Measurements from ENCODE around the gene PMAIP1.
"Not testable (repeated sequence)": the region's sequence is repeated elsewhere in the genome, so short reads cannot be mapped to it uniquely, and the experiment has no call there.

Gene PMAIP1

GRCh38 chr18:59899298-59900221 lies at the start of gene PMAIP1:
Gene PMAIP1, plus strand, starts transcription at chr18:59899996. Its CDS starts 182 bp downstream, at chr18:59900178.
- Histone ChIP-seq H3K9me3 (ENCODE audit: control insufficient read depth, insufficient read depth, low read length) (no peaks in the 10 kb centered on the region), H3K4me3 (ENCODE audit: low read depth, low read length) (peak within 1 kb of the TSS; percentile 73), H3K4me1 (ENCODE audit: control insufficient read depth, insufficient read depth, low read length) (peaks cover 40% of the 10 kb centered on the region), H3K36me3 (ENCODE audit: control insufficient read depth, insufficient read depth, low read length) (peaks cover 29% of the 10 kb centered on the region), H3K9ac (ENCODE audit: low read depth, low read length) (peak within 1 kb of the TSS; percentile 93), H3K27me3 (ENCODE audit: control insufficient read depth, insufficient read depth, low read length) (peaks cover 5% of the 10 kb centered on the region; the same call in 1 of the 2 replicates), H3K27ac (ENCODE audit: low read depth, low read length) (peak within 1 kb of the TSS; percentile 95)

- Histone ChIP-seq H3K36me3 (ENCODE audit: control insufficient read depth, insufficient read depth, low read length) (no peaks in the 10 kb centered on the region), H3K27ac (ENCODE audit: low read depth, low read length) (no peak overlapping the region), H3K9ac (ENCODE audit: low read depth, low read length) (no peak overlapping the region), H3K4me1 (ENCODE audit: control insufficient read depth, insufficient read depth, low read length) (no peaks in the 10 kb centered on the region; the same call in 1 of the 2 replicates), H3K27me3 (ENCODE audit: control insufficient read depth, insufficient read depth, low read length) (no peaks in the 10 kb centered on the region; the same call in 1 of the 2 replicates), H3K4me3 (ENCODE audit: low read depth, low read length) (no peak overlapping the region), H3K9me3 (ENCODE audit: control insufficient read depth, insufficient read depth, low read length) (no peaks in the 10 kb centered on the region)
These were observed 47.9 kb upstream of the PMAIP1 start for GRCh38 chr18:59851784-59852399.

- H3K4me1 ChIP-seq (ENCODE audit: control insufficient read depth, insufficient read depth, low read length), result peaks cover 2% of the 10 kb centered on the region; the same call in 1 of the 2 replicates
- H3K36me3 ChIP-seq (ENCODE audit: control insufficient read depth, insufficient read depth, low read length), result no peaks in the 10 kb centered on the region
- H3K27ac ChIP-seq (ENCODE audit: low read depth, low read length), result no peak overlapping the region
- no peak overlapping the region for H3K9ac ChIP-seq (ENCODE audit: low read depth, low read length)
- H3K9me3 ChIP-seq (ENCODE audit: control insufficient read depth, insufficient read depth, low read length), result no peaks in the 10 kb centered on the region
- no peaks in the 10 kb centered on the region; the same call in 1 of the 2 replicates for H3K27me3 ChIP-seq (ENCODE audit: control insufficient read depth, insufficient read depth, low read length)
- no peak overlapping the region for H3K4me3 ChIP-seq (ENCODE audit: low read depth, low read length)
These were observed 47.2 kb upstream of the PMAIP1 start for GRCh38 chr18:59852548-59852947.

- Histone ChIP-seq H3K27ac (ENCODE audit: low read depth, low read length) (no peak overlapping the region), H3K9me3 (ENCODE audit: control insufficient read depth, insufficient read depth, low read length) (no peaks in the 10 kb centered on the region), H3K4me1 (ENCODE audit: control insufficient read depth, insufficient read depth, low read length) (peaks cover 3% of the 10 kb centered on the region; the same call in 1 of the 2 replicates), H3K9ac (ENCODE audit: low read depth, low read length) (no peak overlapping the region), H3K4me3 (ENCODE audit: low read depth, low read length) (no peak overlapping the region), H3K27me3 (ENCODE audit: control insufficient read depth, insufficient read depth, low read length) (no peaks in the 10 kb centered on the region), H3K36me3 (ENCODE audit: control insufficient read depth, insufficient read depth, low read length) (no peaks in the 10 kb centered on the region)
These were observed 46.4 kb upstream of the PMAIP1 start for GRCh38 chr18:59853380-59853779.

- not testable (repeated sequence) for H3K4me3 ChIP-seq (ENCODE audit: low read depth, low read length); H3K27me3 ChIP-seq (ENCODE audit: control insufficient read depth, insufficient read depth, low read length); H3K27ac ChIP-seq (ENCODE audit: low read depth, low read length); H3K36me3 ChIP-seq (ENCODE audit: control insufficient read depth, insufficient read depth, low read length); H3K4me1 ChIP-seq (ENCODE audit: control insufficient read depth, insufficient read depth, low read length); H3K9me3 ChIP-seq (ENCODE audit: control insufficient read depth, insufficient read depth, low read length); H3K9ac ChIP-seq (ENCODE audit: low read depth, low read length)
These were observed 45.8 kb upstream of the PMAIP1 start for GRCh38 chr18:59853988-59854387.

- H3K27me3 ChIP-seq (ENCODE audit: control insufficient read depth, insufficient read depth, low read length), result no peaks in the 10 kb centered on the region
- no peak overlapping the region for H3K27ac ChIP-seq (ENCODE audit: low read depth, low read length)
- no peaks in the 10 kb centered on the region for H3K9me3 ChIP-seq (ENCODE audit: control insufficient read depth, insufficient read depth, low read length)
- no peak overlapping the region for H3K4me3 ChIP-seq (ENCODE audit: low read depth, low read length)
- peaks cover 31% of the 10 kb centered on the region for H3K4me1 ChIP-seq (ENCODE audit: control insufficient read depth, insufficient read depth, low read length)
- H3K9ac ChIP-seq (ENCODE audit: low read depth, low read length), result no peak overlapping the region
- no peaks in the 10 kb centered on the region for H3K36me3 ChIP-seq (ENCODE audit: control insufficient read depth, insufficient read depth, low read length)
These were observed 38.8 kb upstream of the PMAIP1 start for GRCh38 chr18:59861009-59861408.

- Histone ChIP-seq H3K36me3 (ENCODE audit: control insufficient read depth, insufficient read depth, low read length) (no peaks in the 10 kb centered on the region), H3K9ac (ENCODE audit: low read depth, low read length) (no peak overlapping the region), H3K27me3 (ENCODE audit: control insufficient read depth, insufficient read depth, low read length) (no peaks in the 10 kb centered on the region), H3K4me3 (ENCODE audit: low read depth, low read length) (no peak overlapping the region), H3K4me1 (ENCODE audit: control insufficient read depth, insufficient read depth, low read length) (peaks cover 41% of the 10 kb centered on the region), H3K27ac (ENCODE audit: low read depth, low read length) (no peak overlapping the region), H3K9me3 (ENCODE audit: control insufficient read depth, insufficient read depth, low read length) (no peaks in the 10 kb centered on the region)
These were observed 37.6 kb upstream of the PMAIP1 start for GRCh38 chr18:59861963-59862819.

- H3K9ac ChIP-seq (ENCODE audit: low read depth, low read length), result no peak overlapping the region
- no peaks in the 10 kb centered on the region for H3K9me3 ChIP-seq (ENCODE audit: control insufficient read depth, insufficient read depth, low read length)
- peaks cover 46% of the 10 kb centered on the region for H3K4me1 ChIP-seq (ENCODE audit: control insufficient read depth, insufficient read depth, low read length)
- no peak overlapping the region for H3K4me3 ChIP-seq (ENCODE audit: low read depth, low read length)
- no peaks in the 10 kb centered on the region for H3K36me3 ChIP-seq (ENCODE audit: control insufficient read depth, insufficient read depth, low read length)
- no peaks in the 10 kb centered on the region for H3K27me3 ChIP-seq (ENCODE audit: control insufficient read depth, insufficient read depth, low read length)
- peak overlapping the region; percentile 92 for H3K27ac ChIP-seq (ENCODE audit: low read depth, low read length)
These were observed 34.4 kb upstream of the PMAIP1 start for GRCh38 chr18:59865241-59865986.

GRCh38 chr18:59866551-59867269 lies 33.1 kb upstream of the PMAIP1 start:
- peak overlapping the region; percentile 16; the same call in 1 of the 2 replicates for H3K9ac ChIP-seq (ENCODE audit: low read depth, low read length)
- no peaks in the 10 kb centered on the region for H3K9me3 ChIP-seq (ENCODE audit: control insufficient read depth, insufficient read depth, low read length)
- no peaks in the 10 kb centered on the region for H3K27me3 ChIP-seq (ENCODE audit: control insufficient read depth, insufficient read depth, low read length)
- H3K4me3 ChIP-seq (ENCODE audit: low read depth, low read length), result peak overlapping the region; percentile 11; the same call in 1 of the 2 replicates
- H3K36me3 ChIP-seq (ENCODE audit: control insufficient read depth, insufficient read depth, low read length), result no peaks in the 10 kb centered on the region
- H3K4me1 ChIP-seq (ENCODE audit: control insufficient read depth, insufficient read depth, low read length), result peaks cover 46% of the 10 kb centered on the region
- peak overlapping the region; percentile 78 for H3K27ac ChIP-seq (ENCODE audit: low read depth, low read length)

Data from HUES48 (cell line).